ENCODE results near the gene GRM8. TPM values are rescaled to one million over a fixed set of nuclear protein-coding genes. Genes with fewer than 3 reads are reported as not detected.

The GRM8 gene
- polyA plus RNA-seq, 1 donor from 2014 or later, result 1.5 TPM

- no peaks in the 10 kb centered on the region for H3K9me2 ChIP-seq (ENCODE audit: insufficient read depth, low read length)
- H4K20me1 ChIP-seq (ENCODE audit: insufficient read depth), result no peaks in the 10 kb centered on the region
- no peaks in the 10 kb centered on the region for H3F3A ChIP-seq (ENCODE audit: insufficient read depth, low read length, poor library complexity, severe bottlenecking)
- no peaks in the 10 kb centered on the region for H3K79me2 ChIP-seq (replicated peaks; ENCODE audit: insufficient read depth, low read length)
- H3K4me2 ChIP-seq (ENCODE audit: low read length), result no peak overlapping the region
- TF ChIP-seq REST (IDR thresholded peaks at IDR 0.05; ENCODE audit: borderline replicate concordance) (no peak), MXI1 (conservative IDR thresholded peaks at IDR 0.05; ENCODE audit: poor library complexity, severe bottlenecking) (no peak), POLR2AphosphoS5 (IDR thresholded peaks at IDR 0.05) (no peak), CTCF (IDR thresholded peaks at IDR 0.05; ENCODE audit: poor library complexity, severe bottlenecking) (no peak), SMC3 (conservative IDR thresholded peaks at IDR 0.05; ENCODE audit: poor library complexity) (no peak), EZH2 (IDR thresholded peaks at IDR 0.05; ENCODE audit: borderline replicate concordance, insufficient read depth, low read length, poor library complexity, severe bottlenecking) (no peak), TAF1 (IDR thresholded peaks at IDR 0.05; ENCODE audit: low read depth) (no peak), RAD21 (conservative IDR thresholded peaks at IDR 0.05) (no peak), EP300 (conservative IDR thresholded peaks at IDR 0.05; ENCODE audit: poor library complexity, severe bottlenecking) (no peak)
- H3K27ac ChIP-seq (ENCODE audit: low read length), result no peak overlapping the region
- H3K36me3 ChIP-seq (ENCODE audit: insufficient read depth, low read length), result no peaks in the 10 kb centered on the region
- H3K4me3 ChIP-seq (ENCODE audit: low read length), result no peak overlapping the region
- H3K9ac ChIP-seq (ENCODE audit: low read length), result no peak overlapping the region
- no peaks in the 10 kb centered on the region for H3K27me3 ChIP-seq (ENCODE audit: insufficient read depth, low read depth, low read length)
- H2AFZ ChIP-seq (ENCODE audit: low read depth, low read length), result no peak overlapping the region
- H3K9me3 ChIP-seq (ENCODE audit: low read length), result no peaks in the 10 kb centered on the region
Observed at GRCh38 chr7:127189886-127190285, 62.9 kb downstream of the GRM8 start.

- Histone ChIP-seq H4K20me1 (ENCODE audit: insufficient read depth) (no peaks in the 10 kb centered on the region), H3K27me3 (ENCODE audit: insufficient read depth, low read depth, low read length) (no peaks in the 10 kb centered on the region), H3K27ac (ENCODE audit: low read length) (no peak overlapping the region), H3K4me3 (ENCODE audit: low read length) (no peak overlapping the region), H2AFZ (ENCODE audit: low read depth, low read length) (no peak overlapping the region), H3F3A (ENCODE audit: insufficient read depth, low read length, poor library complexity, severe bottlenecking) (no peaks in the 10 kb centered on the region), H3K36me3 (ENCODE audit: insufficient read depth, low read length) (no peaks in the 10 kb centered on the region), H3K79me2 (replicated peaks; ENCODE audit: insufficient read depth, low read length) (no peaks in the 10 kb centered on the region), H3K4me2 (ENCODE audit: low read length) (no peak overlapping the region), H3K9ac (ENCODE audit: low read length) (no peak overlapping the region), H3K9me2 (ENCODE audit: insufficient read depth, low read length) (no peaks in the 10 kb centered on the region), H3K9me3 (ENCODE audit: low read length) (no peaks in the 10 kb centered on the region)
- TF ChIP-seq TAF1 (IDR thresholded peaks at IDR 0.05; ENCODE audit: low read depth), result no peak
- TF ChIP-seq EZH2 (IDR thresholded peaks at IDR 0.05; ENCODE audit: borderline replicate concordance, insufficient read depth, low read length, poor library complexity, severe bottlenecking), result no peak
- TF ChIP-seq CTCF (IDR thresholded peaks at IDR 0.05; ENCODE audit: poor library complexity, severe bottlenecking), result no peak
- TF ChIP-seq EP300 (conservative IDR thresholded peaks at IDR 0.05; ENCODE audit: poor library complexity, severe bottlenecking), result no peak
- TF ChIP-seq SMC3 (conservative IDR thresholded peaks at IDR 0.05; ENCODE audit: poor library complexity), result no peak
- no peak for TF ChIP-seq POLR2AphosphoS5 (IDR thresholded peaks at IDR 0.05)
- no peak for TF ChIP-seq RAD21 (conservative IDR thresholded peaks at IDR 0.05)
- no peak for TF ChIP-seq REST (IDR thresholded peaks at IDR 0.05; ENCODE audit: borderline replicate concordance)
- no peak for TF ChIP-seq MXI1 (conservative IDR thresholded peaks at IDR 0.05; ENCODE audit: poor library complexity, severe bottlenecking)
Observed at GRCh38 chr7:127189074-127189473, 63.7 kb downstream of the GRM8 start.

All from neural cell (in vitro differentiated cells).